Activated T-cell treated with anti-CD3 and anti-CD28 coated beads for 48 hours (primary cell): ENCODE results near the gene PIF1.

Experiments used
- DNase-seq: peaks from one replicate; pipeline ENCODE4 v3.0.0-alpha.2; 2020; ENCODE audit warnings: low read depth

PIF1 gene

GRCh38 chr15:64825431-64826294, at the start of gene PIF1:
Gene PIF1 (minus strand): TSS chr15:64825647. CDS start chr15:64824335, 1,312 bp downstream.
- peak; percentile 79 for DNase-seq

- DNase-seq: no peak
Observed at GRCh38 chr15:64870353-64870752, 44.9 kb upstream of the PIF1 start.

GRCh38 chr15:64869501-64869900, 44.1 kb upstream of the PIF1 start:
- DNase-seq: no peak

GRCh38 chr15:64865998-64866520, 40.6 kb upstream of the PIF1 start:
- no peak for DNase-seq

GRCh38 chr15:64865126-64865997, 39.9 kb upstream of the PIF1 start:
- no peak for DNase-seq

- DNase-seq: no peak
Observed at GRCh38 chr15:64864068-64864467, 38.6 kb upstream of the PIF1 start.

GRCh38 chr15:64862408-64862807, 37.0 kb upstream of the PIF1 start:
- no peak for DNase-seq

- DNase-seq: no peak
Observed at GRCh38 chr15:64861960-64862359, 36.5 kb upstream of the PIF1 start.

- DNase-seq: no peak
Observed at GRCh38 chr15:64861331-64861730, 35.9 kb upstream of the PIF1 start.

- no peak for DNase-seq
Observed at GRCh38 chr15:64859226-64859625, 33.8 kb upstream of the PIF1 start.

- DNase-seq: no peak
Observed at GRCh38 chr15:64858021-64858575, 32.7 kb upstream of the PIF1 start.

- DNase-seq: no peak
Observed at GRCh38 chr15:64857421-64857820, 32.0 kb upstream of the PIF1 start.

GRCh38 chr15:64856429-64857145, 31.1 kb upstream of the PIF1 start:
- DNase-seq: no peak

- DNase-seq: no peak
Observed at GRCh38 chr15:64855205-64855975, 29.9 kb upstream of the PIF1 start.

- no peak for DNase-seq
Observed at GRCh38 chr15:64854526-64854925, 29.1 kb upstream of the PIF1 start.

GRCh38 chr15:64854041-64854440, 28.6 kb upstream of the PIF1 start:
- DNase-seq: no peak

- DNase-seq: no peak
Observed at GRCh38 chr15:64851503-64851840, 26.0 kb upstream of the PIF1 start.

- DNase-seq: no peak
Observed at GRCh38 chr15:64850778-64851502, 25.5 kb upstream of the PIF1 start.

GRCh38 chr15:64847876-64848716, 22.6 kb upstream of the PIF1 start:
- no peak for DNase-seq
